ENCODE results near the gene RPL28. TPM values are rescaled to one million over a fixed set of nuclear protein-coding genes. Genes with fewer than 3 reads are reported as not detected.

Gene RPL28
- total and polyA plus RNA-seq, 2 donors (not counting 3 experiments of a cell fraction or from before 2014, with no cell fraction given), result 1,872 to 3,435 TPM

DNA sequence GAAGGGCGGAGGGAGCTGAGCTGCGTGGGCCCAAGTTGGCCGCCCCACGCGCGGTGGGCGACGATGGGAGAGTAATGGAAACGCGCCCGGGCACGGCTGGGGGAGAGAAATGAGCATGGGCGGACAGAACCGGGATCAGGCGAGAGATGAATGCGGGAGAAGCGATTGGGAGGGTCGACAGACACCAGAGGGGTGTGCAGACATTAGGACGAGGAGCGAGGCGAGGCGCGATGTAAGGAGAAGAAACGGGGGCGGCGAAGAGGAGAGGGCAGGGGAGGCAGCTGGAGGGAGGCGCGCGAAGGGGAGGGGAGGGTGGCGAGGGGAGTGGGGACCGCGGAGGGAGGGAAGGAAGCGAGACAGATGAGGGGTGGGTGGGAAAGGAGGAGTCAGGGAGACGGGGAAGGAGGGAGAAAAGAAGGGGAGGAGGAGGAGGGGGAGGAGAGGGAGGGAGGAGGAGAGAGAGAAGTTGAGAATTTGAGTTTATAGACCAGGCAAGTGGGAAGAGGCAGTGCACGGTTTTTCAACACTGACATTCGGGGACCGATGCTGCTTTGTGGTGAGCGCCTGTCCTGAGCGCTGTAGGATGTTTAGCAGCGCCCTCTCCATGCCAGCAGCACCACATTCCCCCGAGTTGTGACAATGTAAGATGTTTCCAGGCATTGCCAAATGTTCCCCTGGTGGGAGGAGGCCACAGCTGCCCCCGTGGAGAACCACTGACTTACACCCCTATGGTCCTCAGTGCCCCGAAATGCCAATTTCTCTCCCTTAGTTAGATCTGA lies 57.5 kb downstream of the RPL28 start, which contains the start of gene SHISA7:
SHISA7 (minus strand) TSS at position 256 of the 779 bp plus-strand sequence. CDS start 437 bp downstream, outside the sequence.
- H3K9ac ChIP-seq (replicated peaks; ENCODE audit: extremely low read depth, insufficient read depth, low read length), result no peak within 1 kb of the TSS
- FAIRE-seq (no peak), DNase-seq (ENCODE audit: low read depth, low spot score) (no peak)
- no peaks in the 10 kb centered on the region for H3K9me3 ChIP-seq (replicated peaks; ENCODE audit: control insufficient read depth, insufficient read depth, low read length)
- H3K9me1 ChIP-seq (replicated peaks; ENCODE audit: control insufficient read depth, extremely low read depth, insufficient read depth, low read length), result no peaks in the 10 kb centered on the region
- H3K27ac ChIP-seq (ENCODE audit: insufficient read depth, low read depth, low read length), result no peak within 1 kb of the TSS
- TF ChIP-seq EZH2 (IDR thresholded peaks at IDR 0.05; ENCODE audit: borderline replicate concordance, low read depth, low read length, severe bottlenecking) (peak; percentile 17), POLR2AphosphoS5 (IDR thresholded peaks at IDR 0.05; ENCODE audit: insufficient read depth, low read depth, low read length) (no peak)
- no peaks in the 10 kb centered on the region for H3K79me2 ChIP-seq (ENCODE audit: control insufficient read depth, insufficient read depth, low read length)
- POLR2A ChIA-PET, result interaction anchor here (0.6 to 1.2 kb wide), 2 partner anchors 36 to 90 kb away, joined by 3 read pairs; partner anchors contain the start of gene UBE2S
- H4K20me1 ChIP-seq (replicated peaks; ENCODE audit: control insufficient read depth, extremely low read depth, insufficient read depth, low read length), result no peaks in the 10 kb centered on the region
- H3K36me3 ChIP-seq (ENCODE audit: control insufficient read depth in 2 of 2, extremely low read depth in 1 of 2, insufficient read depth in 2 of 2, low read length in 2 of 2), result no peaks in the 10 kb centered on the region
- CTCF ChIA-PET, result no interaction called here
- H3K4me3 ChIP-seq (replicated peaks in 1 of 3; ENCODE audit: insufficient read depth in 1 of 3, low read depth in 1 of 3, low read length in 3 of 3), result no peak within 1 kb of the TSS
- no peak within 1 kb of the TSS for H3K4me2 ChIP-seq (ENCODE audit: insufficient read depth, low read length)
- H3K4me1 ChIP-seq (ENCODE audit: control insufficient read depth, extremely low read depth, insufficient read depth, low read length), result no peaks in the 10 kb centered on the region
- H2AFZ ChIP-seq (ENCODE audit: low read depth, low read length), result no peak within 1 kb of the TSS
- intact Hi-C loops (cut with micrococcal nuclease), result no loop called here
- no TSS peak for BruUV-seq (replicated peaks)
- peaks cover 42 to 47% of the 10 kb centered on the region in 2 experiments for H3K27me3 ChIP-seq (ENCODE audit: control insufficient read depth in 2 of 2, insufficient read depth in 2 of 2, low read length in 2 of 2)
- dilution Hi-C loops (cut with MboI; ENCODE audit: extremely low pct_ligation_motif_present, low sequenced_read_pairs), result no loop called here

DNA sequence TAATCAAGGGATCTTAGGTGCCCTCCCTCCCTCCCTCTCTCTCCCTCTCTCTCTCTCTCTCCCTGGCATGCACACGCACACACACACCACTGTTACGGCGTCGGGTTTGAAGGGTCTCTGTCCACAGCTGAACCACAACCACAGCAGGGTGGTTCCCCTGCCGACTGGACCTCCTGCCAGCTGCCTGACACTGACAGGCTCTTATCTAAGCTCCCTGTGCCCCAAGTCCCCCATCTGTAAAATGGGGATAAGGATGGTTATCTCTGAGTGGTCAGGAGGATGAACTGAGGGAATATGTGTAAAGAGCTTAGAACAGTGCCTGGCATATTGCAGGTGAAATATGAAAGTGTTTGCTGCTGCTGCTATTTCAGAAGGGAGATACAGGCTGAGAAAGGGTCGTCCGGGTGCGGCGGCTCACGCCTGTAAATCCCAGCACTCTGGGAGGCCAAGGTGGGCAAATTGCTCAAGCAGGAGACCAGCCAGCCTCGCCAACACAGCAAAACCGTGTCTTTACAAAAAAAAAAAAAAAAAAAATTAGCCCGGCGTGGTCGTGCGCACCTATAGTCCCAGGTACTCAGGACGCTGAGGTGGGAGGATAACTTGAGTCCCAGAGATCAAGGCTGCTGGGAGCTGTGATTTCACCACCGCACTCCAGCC lies 58.2 kb downstream of the RPL28 start:
- ChIA-PET POLR2A (no interaction called here), CTCF (interaction anchor here (0.9 to 1.2 kb wide), 3 partner anchors 24 to 303 kb away, joined by 3 to 6 read pairs (median 3); no protein-coding TSS in a partner anchor)
- Histone ChIP-seq H3K4me3 (replicated peaks in 1 of 3; ENCODE audit: insufficient read depth in 1 of 3, low read depth in 1 of 3, low read length in 3 of 3) (no peak overlapping the region), H3K36me3 (ENCODE audit: control insufficient read depth in 2 of 2, extremely low read depth in 1 of 2, insufficient read depth in 2 of 2, low read length in 2 of 2) (no peaks in the 10 kb centered on the region), H3K27me3 (ENCODE audit: control insufficient read depth in 2 of 2, insufficient read depth in 2 of 2, low read length in 2 of 2) (peaks cover 42 to 46% of the 10 kb centered on the region in 2 experiments), H3K9ac (replicated peaks; ENCODE audit: extremely low read depth, insufficient read depth, low read length) (no peak overlapping the region), H3K4me2 (ENCODE audit: insufficient read depth, low read length) (no peak overlapping the region), H4K20me1 (replicated peaks; ENCODE audit: control insufficient read depth, extremely low read depth, insufficient read depth, low read length) (no peaks in the 10 kb centered on the region), H3K27ac (ENCODE audit: insufficient read depth, low read depth, low read length) (no peak overlapping the region), H2AFZ (ENCODE audit: low read depth, low read length) (no peak overlapping the region), H3K9me1 (replicated peaks; ENCODE audit: control insufficient read depth, extremely low read depth, insufficient read depth, low read length) (no peaks in the 10 kb centered on the region), H3K9me3 (replicated peaks; ENCODE audit: control insufficient read depth, insufficient read depth, low read length) (no peaks in the 10 kb centered on the region), H3K79me2 (ENCODE audit: control insufficient read depth, insufficient read depth, low read length) (no peaks in the 10 kb centered on the region), H3K4me1 (ENCODE audit: control insufficient read depth, extremely low read depth, insufficient read depth, low read length) (no peaks in the 10 kb centered on the region)
- FAIRE-seq (no peak), DNase-seq (ENCODE audit: low read depth, low spot score) (no peak)
- BruUV-seq (replicated peaks), result no TSS peak
- TF ChIP-seq MYC (IDR thresholded peaks at IDR 0.05; ENCODE audit: low read depth, low read length), result no peak
- TF ChIP-seq EZH2 (IDR thresholded peaks at IDR 0.05; ENCODE audit: borderline replicate concordance, low read depth, low read length, severe bottlenecking), result peak; percentile 82
- TF ChIP-seq GATA2 (IDR thresholded peaks at IDR 0.05; ENCODE audit: insufficient read depth, insufficient read length, low read depth, low read length), result no peak
- intact Hi-C loops (cut with micrococcal nuclease) (no loop called here), dilution Hi-C loops (cut with MboI; ENCODE audit: extremely low pct_ligation_motif_present, low sequenced_read_pairs) (no loop called here)
